GM10248 (cell line): Measurements from ENCODE around the gene PLSCR4.

Experiments
- CTCF ChIA-PET: fragments of 300-600 bp; sonication (Branson Sonifier 250); formaldehyde crosslinking; extraction: SDS; loops from one replicate; lab custom pipeline; 2021; ENCODE audit warnings: antibody characterized with exemption; lab: Yijun Ruan, JAX
- POLR2A ChIA-PET: fragments of 350-650 bp; sonication (Branson Sonifier 250); formaldehyde crosslinking; extraction: SDS; loops from one replicate; lab custom pipeline; 2020; ENCODE audit warnings: antibody characterized with exemption; lab: Yijun Ruan, JAX
- DNase-seq: peaks from one replicate; pipeline ENCODE4 v3.0.0; 2012; ENCODE audit errors: extremely low spot score
- CTCF ChIP-seq: IDR thresholded peaks from 2 replicates; pipeline ENCODE4 v1.5.1; 2012; ENCODE audit warnings: mild to moderate bottlenecking, low read depth; ENCODE audit errors: extremely low read depth, missing control alignments, control extremely low read depth

PLSCR4 gene

GRCh38 chr3:146199762-146200161 lies 51.1 kb downstream of the PLSCR4 start:
- ChIA-PET CTCF (interaction anchor here (2.6 kb wide), 1 partner anchor 11 kb away, joined by 15 read pairs; no protein-coding TSS in a partner anchor), POLR2A (no interaction called here)
- no peak for TF ChIP-seq CTCF
- no peak for DNase-seq

- ChIA-PET CTCF (interaction anchor here (1.2 to 1.6 kb wide), 2 partner anchors 8 to 39 kb away, joined by 5 read pairs; no protein-coding TSS in a partner anchor), POLR2A (no interaction called here)
- TF ChIP-seq CTCF, result no peak
- DNase-seq, result no peak
Observed at GRCh38 chr3:146196789-146197188, 54.1 kb downstream of the PLSCR4 start.

GRCh38 chr3:146195605-146196004 lies 55.3 kb downstream of the PLSCR4 start:
- TF ChIP-seq CTCF, result no peak
- DNase-seq, result no peak
- ChIA-PET CTCF (no interaction called here), POLR2A (no interaction called here)

GRCh38 chr3:146195030-146195429 lies 55.9 kb downstream of the PLSCR4 start:
- CTCF ChIA-PET, result interaction anchor here (0.8 kb wide), 1 partner anchor 9 kb away, joined by 5 read pairs; no protein-coding TSS in a partner anchor
- DNase-seq, result no peak
- POLR2A ChIA-PET, result no interaction called here
- no peak for TF ChIP-seq CTCF

- no peak for TF ChIP-seq CTCF
- CTCF ChIA-PET, result interaction anchor here (0.6 to 4.6 kb wide), 10 partner anchors 10 to 404 kb away, joined by 3 to 29 read pairs (median 10); no protein-coding TSS in a partner anchor
- DNase-seq, result no peak
- POLR2A ChIA-PET, result no interaction called here
Observed at GRCh38 chr3:146191051-146191450, 59.9 kb downstream of the PLSCR4 start.

GRCh38 chr3:146189519-146190173 lies 61.3 kb downstream of the PLSCR4 start:
- ChIA-PET POLR2A (no interaction called here), CTCF (interaction anchor here (0.7 to 4.6 kb wide), 40 partner anchors 7 to 465 kb away, joined by 3 to 29 read pairs (median 5); partner anchors contain the start of genes PLSCR1 and PLSCR2)
- TF ChIP-seq CTCF, result peak; percentile 76
- peak; percentile 45 for DNase-seq
